DMS153 treated with DMSO at 0.1 percent for 48 hours (cell line): Measurements from ENCODE around the gene KRT74.

Experiments used
- DNase-seq: peaks from one replicate; lab custom pipeline; 2025; ENCODE audit not compliant: unreplicated experiment; lab: John Stamatoyannopoulos, UW

KRT74 gene

GRCh38 chr12:52575948-52576347, 2.3 kb upstream of the KRT74 start:
- no peak for DNase-seq

- DNase-seq = no peak
Measured at GRCh38 chr12:52575256-52575655, 1.6 kb upstream of the KRT74 start.

- no peak for DNase-seq
Measured at GRCh38 chr12:52573306-52573705, 337 bp downstream of the KRT74 start.

GRCh38 chr12:52570511-52570910, 3.1 kb downstream of the KRT74 start:
- no peak for DNase-seq

GRCh38 chr12:52568111-52568510, 5.5 kb downstream of the KRT74 start:
- no peak for DNase-seq

- no peak for DNase-seq
Measured at GRCh38 chr12:52566847-52567291, 6.8 kb downstream of the KRT74 start.

- DNase-seq = no peak
Measured at GRCh38 chr12:52564582-52564981, 9.1 kb downstream of the KRT74 start.

- no peak for DNase-seq
Measured at GRCh38 chr12:52561880-52562449, 11.7 kb downstream of the KRT74 start.

GRCh38 chr12:52559979-52560378, 13.7 kb downstream of the KRT74 start:
- DNase-seq = no peak

- no peak for DNase-seq
Measured at GRCh38 chr12:52558781-52559445, 14.7 kb downstream of the KRT74 start.

- no peak for DNase-seq
Measured at GRCh38 chr12:52557476-52557875, 16.2 kb downstream of the KRT74 start.

GRCh38 chr12:52555577-52555976, 18.1 kb downstream of the KRT74 start:
- DNase-seq = no peak

GRCh38 chr12:52552681-52553195, 20.9 kb downstream of the KRT74 start, which contains the start of gene KRT71:
KRT71 (minus strand) TSS chr12:52553145; CDS start chr12:52553077, 68 bp downstream.
- no peak for DNase-seq

- DNase-seq = no peak
Measured at GRCh38 chr12:52552055-52552454, 21.6 kb downstream of the KRT74 start.

- no peak for DNase-seq
Measured at GRCh38 chr12:52551216-52551865, 22.3 kb downstream of the KRT74 start.

- DNase-seq = no peak
Measured at GRCh38 chr12:52546126-52546525, 27.5 kb downstream of the KRT74 start.

GRCh38 chr12:52543985-52544883, 29.4 kb downstream of the KRT74 start:
- DNase-seq = no peak

- no peak for DNase-seq
Measured at GRCh38 chr12:52542785-52543318, 30.8 kb downstream of the KRT74 start.

GRCh38 chr12:52542157-52542556, 31.5 kb downstream of the KRT74 start:
- DNase-seq = no peak

- DNase-seq = no peak
Measured at GRCh38 chr12:52541709-52542108, 31.9 kb downstream of the KRT74 start.

- DNase-seq = no peak
Measured at GRCh38 chr12:52540531-52540930, 33.1 kb downstream of the KRT74 start.
